Occipital lobe (tissue), 2 donors: ENCODE data around the gene MLPH. TPM values are rescaled to one million over a fixed set of nuclear protein-coding genes. Genes with fewer than 3 reads are reported as not detected.
A peak's percentile ranks its signal among the peaks of the same experiment; 100 is the strongest.

Experiments used
- DNase-seq: peaks from one replicate; lab custom pipeline; 2025; lab: John Stamatoyannopoulos, UW
- total RNA-seq: library from RNA; depleted of rRNA; stranded (reverse); fragments of >200 nt; gene quantifications from one replicate; pipeline ENCODE4 v1.2.3, GENCODE V29; 2014

The MLPH gene
- total RNA-seq, 1 donor from 2014 or later: 0.94 TPM

DNA sequence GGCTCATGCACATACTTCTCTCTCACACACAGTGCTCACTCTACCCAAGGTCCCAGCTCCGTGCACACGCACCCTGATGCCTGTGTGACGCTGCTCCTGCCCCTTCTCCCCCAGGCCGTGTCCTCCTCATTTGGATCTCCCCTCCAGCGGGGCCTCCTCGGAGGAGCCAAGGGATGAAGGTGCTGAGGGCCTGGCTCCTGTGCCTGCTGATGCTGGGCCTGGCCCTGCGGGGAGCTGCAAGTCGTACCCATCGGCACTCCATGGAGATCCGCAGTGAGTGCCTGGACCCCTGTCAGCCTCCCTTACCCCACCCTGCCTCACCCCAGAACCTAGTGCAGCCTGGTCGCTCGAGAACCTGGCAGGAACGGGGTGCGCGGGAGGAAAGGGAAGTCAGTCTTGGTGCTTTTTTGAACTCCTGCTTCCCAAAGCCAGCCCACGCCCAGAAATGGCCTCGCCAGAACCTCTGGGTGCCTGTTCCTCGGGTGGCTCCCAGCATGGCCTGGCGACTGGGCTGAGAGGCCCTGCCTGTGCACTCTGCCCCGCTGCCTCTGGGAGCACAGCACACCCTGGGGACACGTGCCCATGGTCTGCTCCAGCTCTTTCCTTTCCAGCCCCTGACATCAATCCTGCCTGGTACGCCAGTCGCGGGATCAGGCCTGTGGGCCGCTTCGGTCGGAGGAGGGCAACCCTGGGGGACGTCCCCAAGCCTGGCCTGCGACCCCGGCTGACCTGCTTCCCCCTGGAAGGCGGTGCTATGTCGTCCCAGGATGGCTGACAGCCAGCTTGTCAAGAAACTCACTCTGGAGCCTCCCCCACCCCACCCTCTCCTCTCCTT lies 79.6 kb downstream of the MLPH start, which contains the start of gene PRLH:
PRLH (plus strand) TSS at position 174 of the 835 bp plus-strand sequence; CDS start at position 174, 0 bp downstream.
- no peak for DNase-seq

DNA sequence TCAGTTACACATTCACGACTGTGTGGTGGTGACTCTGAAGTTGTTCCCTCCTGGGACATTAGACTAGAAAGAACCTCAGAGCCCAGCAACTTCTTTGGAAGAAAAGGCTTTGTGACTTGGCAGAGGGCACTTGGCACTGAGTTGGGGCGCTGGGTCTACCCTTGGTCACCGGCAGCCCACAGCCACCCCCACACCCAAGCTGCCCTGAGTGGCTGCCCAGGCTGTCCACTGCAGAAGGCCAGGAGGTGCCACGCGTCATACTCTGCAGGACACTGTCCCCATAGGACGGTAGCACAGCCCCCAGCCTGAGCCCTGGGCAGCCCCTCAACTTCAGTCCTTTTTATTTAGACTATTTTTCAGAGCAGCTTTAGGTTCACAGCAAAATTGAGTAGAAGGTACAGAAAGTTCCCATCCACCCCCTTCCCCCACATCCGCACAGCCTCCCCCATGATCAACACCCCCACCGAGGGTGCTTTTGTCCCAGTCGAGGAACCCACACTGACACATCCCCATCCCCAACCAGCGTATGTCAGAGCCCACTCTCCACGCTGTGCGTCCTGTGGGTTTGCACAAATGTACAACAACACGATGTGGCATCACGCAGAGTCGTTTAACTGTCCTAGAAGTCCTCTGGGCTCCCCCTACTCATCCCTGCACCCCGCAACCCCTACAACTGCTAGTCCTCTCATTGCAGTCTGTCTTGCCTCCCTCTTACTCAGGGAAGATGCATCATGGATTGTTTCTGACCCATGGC lies 80.4 kb downstream of the MLPH start:
- DNase-seq: no peak

DNA sequence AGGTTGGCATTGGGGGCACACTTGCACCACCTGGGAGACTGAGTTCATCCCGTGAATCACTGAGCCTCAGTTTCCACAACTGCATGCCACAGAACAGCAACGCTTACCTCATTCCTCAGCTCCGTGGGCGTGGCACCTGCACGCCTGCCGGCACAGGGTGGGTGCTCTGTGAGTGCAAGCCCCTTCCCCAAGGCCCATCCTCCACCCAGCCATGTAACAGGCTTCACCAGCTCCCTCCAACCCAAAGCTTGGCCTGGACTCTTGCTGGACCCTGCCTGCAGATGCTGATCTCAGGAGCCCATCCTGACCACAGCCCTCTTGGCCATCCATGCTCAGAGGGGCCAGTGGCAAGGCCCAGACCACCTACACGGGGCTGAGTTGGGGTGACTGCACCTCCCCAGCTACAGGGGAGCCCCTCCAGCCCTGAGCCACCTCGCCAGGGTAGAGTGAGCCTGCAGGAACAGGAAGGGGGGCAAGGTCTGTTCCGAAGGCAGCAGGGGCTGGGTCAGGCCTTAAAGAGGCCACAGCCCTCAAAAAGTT lies 81.1 kb downstream of the MLPH start:
- no peak for DNase-seq

DNA sequence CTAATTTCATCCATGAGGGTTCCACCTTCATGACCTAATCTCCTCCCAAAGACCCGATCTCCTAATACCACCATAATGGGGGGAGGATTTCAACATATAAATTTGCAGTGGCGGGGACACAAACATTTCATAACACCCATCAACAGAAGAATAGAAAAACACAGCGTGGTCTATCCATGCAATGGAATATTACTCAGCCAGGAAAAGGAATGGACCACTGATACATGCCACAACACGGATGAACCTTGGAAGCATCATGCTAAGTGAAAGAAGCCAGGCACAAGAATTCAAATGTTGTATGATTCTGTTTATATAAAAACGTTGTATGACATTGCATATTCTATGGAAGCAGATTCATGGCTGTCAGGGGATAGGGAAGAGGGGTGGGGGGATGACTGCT lies 82.0 kb downstream of the MLPH start:
- no peak for DNase-seq

DNA sequence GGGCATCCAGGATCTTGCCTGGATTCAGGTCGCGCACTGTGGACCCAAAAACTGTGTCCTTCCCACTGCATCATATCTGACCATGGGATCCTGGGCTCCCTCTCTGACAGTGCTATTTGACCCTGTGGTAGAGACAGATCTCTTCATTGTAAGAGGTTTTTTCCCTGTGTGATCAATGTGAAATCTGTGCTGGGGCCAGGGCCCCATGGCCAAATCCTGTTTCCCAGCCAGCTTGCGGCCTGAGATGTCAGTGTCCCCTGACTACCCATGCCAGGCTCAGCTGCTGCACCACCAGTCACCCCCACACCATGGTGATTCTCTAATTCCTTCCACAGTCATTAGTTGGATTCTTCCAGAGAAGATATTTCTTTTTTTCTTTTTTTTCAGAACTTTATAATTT lies 82.8 kb downstream of the MLPH start:
- DNase-seq: no peak

DNA sequence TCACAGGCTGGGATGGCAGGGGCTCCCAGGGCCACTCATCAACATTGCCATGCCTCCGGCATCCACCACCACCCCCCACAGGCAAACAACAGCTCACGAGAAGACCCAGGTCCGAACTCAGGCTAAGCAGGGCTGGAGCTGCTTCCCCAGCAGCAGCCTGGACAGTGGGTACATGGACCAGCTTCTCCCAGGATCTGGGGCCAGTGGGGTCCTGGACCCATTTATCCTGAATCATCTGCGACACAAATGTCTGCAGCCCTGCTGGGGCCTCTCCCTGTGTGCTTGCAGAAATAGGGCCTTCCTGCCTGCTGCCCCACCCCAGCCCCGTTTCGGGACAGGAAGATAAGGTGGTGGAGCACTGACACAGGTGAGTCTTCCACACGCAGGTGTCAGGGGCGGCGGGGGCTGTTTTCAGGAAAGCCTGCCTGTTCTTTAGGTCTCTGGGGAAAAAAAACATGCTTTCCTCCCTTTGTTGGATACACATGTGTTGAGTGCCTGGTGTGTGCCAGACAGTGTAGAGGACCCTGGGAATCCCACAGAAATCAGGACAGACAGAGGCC lies 83.8 kb downstream of the MLPH start:
- DNase-seq: no peak

DNA sequence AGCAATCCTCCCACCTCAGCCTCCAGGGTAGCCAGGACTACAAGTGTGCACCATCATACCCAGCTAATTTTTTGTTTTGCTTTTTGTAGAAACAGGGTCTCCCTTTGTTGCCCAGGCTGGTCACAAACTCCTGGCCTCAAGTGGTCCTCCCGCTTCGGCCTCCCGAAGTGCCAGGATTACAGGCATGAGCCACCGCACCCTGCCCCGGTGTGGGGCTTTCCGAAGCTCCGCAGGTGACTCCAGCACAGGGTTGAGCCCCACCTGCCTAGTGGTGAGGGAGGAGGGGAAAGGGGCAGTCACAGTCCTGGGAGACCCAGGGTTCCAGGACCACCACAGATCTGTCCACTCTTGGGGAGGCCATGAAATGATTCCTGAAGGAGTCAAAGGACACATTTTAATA lies 84.5 kb downstream of the MLPH start:
- no peak for DNase-seq

DNA sequence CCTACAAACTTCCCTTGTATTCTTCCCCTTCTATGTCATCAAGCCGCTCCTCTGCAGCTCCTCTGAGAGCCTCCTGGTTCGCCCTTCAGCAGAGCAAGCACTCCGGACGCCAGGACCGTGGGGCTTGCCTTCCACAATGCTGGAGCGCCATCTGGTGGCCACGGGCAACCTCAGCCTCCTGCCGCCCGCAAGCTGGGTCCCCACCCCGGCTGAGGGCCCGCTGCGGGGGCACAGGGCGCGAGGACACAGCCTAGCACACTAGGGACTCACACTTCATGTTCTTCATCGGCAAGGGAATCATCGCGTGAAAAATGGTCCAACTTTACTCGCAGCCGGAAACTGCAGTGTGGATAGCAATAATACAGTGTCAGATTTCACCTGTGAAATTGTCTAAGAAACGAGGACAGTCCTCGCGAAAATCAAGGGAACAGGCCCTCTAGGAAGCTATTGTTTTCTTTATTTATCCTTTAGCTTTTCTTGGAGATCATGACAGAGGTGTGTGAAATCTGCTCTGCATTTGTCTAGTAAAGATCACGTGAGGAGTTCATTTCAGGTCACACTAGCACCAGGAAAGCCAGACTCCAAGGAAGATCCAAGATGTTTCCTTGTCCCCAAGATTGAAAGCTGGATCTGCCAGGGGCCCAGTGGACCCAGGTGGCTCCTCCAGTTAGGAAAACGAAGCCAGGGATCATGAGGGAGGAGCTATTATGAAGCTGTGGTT lies 85.1 kb downstream of the MLPH start:
- DNase-seq: peak; percentile 72

DNA sequence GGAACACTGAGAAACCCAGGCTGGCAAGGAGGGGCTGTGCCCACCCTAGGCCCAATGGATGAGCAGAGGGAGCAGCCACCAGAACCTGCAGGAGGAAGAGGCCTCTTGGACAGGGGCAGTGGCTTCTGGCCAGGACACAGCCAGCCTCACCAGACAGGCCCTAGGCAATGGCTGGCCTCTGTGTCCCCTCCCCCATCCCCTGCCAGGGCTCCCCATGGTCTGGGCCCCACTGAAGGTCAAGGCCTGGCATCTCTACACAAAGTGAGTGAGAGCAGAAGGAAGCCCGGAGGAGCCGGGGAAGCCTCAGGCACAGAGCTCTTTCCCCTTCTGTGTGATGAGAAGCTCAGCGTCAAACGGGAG lies 85.7 kb downstream of the MLPH start:
- no peak for DNase-seq

DNA sequence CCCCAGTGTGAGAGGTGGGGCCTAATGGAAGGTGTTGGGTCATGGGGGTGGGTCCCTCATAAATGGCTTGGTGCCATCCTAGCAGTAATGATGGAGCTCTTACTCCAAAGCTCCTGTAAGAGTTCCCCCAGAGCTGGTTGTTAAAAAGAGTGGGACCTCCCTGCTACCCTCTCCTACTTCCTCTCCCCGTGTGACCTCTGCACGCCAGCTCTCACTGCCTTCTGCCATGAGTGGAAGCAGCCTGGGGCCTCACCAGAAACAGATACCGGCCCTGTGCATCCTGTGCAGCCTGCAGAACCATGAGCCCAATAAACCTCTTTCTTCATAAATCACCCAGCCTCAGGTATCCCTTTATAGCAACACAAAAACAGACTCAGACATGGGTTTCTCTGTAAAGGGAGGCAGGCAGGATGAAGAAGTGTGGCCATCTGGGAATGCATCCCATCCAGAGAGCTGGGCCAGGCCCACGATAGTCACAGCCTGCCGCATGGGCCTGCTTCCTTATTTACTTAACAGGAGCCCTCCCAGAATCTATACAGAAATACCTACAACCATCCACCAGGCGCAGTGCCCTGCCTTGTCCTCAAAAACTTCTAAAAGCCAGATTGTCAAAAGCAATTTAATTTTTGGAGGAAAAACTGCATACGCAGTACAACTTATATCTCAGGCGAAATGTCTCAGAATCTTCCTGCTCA lies 86.8 kb downstream of the MLPH start:
- no peak for DNase-seq

DNA sequence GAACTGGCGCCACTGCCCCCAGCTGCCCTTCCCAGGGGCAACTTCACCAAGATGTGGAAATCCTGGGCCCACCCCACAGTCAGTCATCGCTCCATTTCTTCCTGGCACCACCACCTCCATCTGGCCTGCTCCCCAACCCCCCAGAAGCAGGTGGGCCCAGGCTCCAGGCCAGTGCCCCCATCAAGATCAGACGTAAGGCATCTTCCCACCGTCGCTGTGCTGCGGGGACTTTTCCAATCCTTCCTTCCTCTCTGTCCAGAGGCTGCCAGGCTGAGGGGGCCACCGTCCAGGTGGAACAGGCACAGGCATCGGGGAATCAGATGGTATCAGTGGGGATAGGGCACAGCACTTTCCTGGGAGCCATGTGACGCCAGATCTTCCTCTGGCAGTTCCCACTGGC lies 87.4 kb downstream of the MLPH start:
- DNase-seq: no peak

DNA sequence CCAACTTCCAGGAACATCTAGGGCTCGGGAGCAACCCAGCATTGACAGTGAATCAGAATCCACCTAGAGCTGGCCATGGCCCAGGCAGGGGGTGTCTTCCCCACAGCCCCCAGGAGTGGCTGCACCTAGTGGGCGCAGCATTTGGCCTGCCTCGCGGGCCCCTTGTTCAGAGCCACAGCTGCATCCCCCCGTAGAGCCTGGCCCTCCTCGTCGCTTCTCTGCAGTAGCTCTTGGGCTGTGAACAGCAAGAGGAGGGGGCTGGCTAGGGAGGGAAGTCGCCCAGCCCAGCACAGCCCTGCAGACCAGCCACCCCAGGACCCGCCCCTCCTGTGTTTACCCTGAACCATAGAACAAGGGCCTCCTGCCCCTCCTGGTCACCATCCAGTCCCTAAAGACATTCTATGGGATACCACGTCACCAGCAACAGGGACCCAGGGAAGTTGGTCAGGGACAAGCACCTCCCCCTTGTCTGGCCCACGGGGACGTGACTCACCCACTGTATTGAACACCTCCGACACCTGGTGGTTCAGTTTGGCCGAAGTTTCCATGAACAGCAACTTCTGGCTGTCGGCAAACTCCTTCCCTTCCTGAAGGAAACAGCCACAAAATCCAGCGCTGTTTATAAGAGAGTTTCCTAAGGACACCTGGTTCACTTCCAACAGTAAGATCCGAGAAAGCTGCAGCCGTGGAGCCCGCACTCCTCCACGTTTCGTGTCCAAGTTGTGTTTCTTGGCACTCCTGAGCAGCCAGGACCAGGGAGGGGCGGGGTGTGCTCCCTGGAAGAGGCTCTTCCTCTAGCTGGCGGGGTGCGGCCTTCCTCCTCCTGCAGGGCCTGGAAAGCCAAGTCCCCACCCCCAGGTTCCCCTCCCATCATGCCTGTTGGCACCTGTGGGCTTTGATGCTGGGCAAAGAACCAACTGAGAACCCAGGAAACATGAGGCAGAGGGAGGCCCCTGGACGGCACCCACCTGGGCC lies 88.1 kb downstream of the MLPH start:
- no peak for DNase-seq

DNA sequence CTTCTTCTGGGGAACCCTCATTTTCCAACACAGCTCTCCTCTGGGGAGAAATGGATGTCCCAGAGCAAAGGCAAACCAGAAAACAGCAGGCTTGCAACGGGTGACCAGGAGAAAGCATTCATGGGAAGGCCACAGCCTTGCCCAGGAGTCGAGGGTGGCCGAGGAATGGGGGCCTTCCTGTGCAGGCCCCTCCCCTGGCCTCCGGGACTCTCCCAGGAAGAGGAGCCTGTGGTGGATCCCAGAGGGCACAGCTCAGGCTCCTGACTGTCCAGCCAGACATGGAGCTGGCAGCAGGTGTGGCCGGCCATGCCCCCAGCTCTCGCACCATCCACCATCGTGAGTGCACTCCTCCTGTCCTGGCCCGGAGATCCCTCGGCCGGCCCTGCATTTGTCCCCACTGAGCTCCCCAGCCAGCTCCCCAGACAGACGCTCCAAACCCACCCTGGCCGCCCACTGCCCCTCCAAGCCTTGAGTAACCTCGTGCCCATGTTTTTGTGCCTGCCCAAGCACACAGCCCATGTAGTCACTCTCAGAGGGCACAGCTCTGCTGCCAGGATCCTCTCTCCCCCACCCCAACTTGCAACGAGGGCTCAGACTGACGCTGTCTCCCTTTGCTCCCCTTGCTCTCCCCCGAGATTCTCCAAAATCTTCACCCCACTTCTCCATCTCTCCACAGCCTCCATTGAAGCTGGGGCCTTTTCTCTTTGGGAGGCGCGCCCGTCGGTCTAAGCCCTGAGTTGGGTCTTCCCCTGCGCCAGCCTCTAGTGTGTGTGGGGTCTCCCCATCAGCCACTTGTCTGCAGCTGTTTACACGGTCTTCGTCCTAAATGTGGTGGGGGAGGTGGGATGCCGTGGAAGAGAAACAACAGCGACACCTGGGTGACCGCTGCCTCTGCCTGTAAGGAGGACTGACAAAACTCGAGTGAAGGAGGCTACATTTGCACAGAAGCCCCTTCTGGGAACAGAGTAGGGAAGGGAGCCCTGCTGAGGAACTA lies 89.1 kb downstream of the MLPH start:
- no peak for DNase-seq

DNA sequence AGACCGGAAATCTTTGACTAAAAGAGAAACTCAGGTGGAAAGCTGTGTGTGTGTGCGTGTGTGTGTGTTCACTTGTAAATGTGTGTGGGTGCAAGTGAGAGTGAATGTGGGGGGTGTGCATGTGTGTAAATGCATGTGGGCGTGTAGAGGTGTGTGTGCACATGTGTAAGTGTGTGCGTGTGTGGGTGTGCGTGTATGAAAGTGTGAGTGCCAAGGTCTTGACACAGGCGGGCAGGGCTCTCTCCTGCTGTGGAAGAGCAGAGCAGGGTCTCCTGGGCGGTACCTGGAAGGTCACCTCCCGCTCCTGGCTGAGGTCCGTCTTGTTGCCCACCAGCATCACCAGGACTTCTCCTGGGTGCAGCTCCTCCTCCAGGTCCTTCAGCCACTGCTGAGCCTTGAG lies 89.9 kb downstream of the MLPH start:
- DNase-seq: no peak

DNA sequence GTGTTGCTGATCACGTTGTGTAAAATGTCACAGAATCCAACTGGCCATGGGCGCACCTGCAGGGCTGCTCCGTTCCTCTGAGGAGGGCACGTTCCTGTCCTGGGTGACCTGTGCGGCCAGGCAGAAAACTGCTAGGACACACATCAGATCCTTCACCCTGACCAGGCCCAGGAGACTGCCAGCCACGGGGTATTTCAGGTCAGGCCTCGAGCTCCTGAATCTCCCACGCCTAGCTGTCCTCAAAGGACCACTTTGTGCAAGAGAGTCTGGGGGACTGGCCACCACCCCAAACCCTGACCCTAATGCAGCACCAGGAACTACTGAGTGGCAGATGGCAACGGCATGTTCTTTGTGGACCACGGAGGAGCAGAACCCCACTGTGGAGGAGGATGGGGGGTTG lies 90.4 kb downstream of the MLPH start:
- DNase-seq: no peak

DNA sequence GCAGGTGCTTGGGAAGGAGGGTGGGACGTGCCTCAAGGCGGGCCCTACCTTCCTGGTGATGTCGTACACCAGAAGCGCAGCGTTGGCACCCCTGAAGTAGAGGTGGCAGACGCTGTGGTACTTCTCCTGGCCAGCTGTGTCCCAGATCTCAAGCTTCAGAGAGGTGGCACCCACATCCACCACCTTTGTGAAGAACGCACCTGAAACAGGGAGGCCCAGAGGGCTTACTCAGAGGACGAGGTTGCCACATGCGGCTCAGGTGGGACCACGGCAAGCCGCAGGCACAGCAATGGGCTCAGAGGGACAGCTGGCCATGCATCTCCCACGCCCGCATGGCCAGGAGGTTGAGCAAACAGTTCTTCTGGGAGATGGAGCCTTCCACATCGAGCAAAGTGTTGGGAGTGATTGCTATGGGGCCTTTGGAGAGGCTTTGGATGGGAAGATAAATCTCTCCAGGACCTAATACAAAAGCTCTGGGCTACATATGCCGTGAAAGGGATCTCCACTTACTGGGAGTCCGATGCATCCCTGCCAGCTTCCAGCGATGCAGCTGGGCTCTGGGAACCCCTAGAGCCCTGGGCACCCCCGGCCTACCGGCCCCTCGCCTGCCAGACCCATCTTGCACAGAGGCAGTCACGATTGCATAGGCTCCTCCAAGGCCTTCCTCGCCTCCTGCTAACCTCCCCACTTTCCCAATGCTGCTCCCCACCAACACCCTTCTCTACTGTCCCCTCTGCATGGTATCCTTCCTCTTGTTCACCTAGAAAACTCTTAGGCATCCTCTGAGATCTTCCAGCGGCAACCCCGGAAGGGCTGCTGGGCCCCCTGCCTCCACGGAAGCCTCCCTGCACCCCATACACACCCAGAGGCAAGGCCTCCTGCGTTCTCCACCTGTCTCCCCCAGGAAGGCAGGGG lies 91.2 kb downstream of the MLPH start:
- no peak for DNase-seq

DNA sequence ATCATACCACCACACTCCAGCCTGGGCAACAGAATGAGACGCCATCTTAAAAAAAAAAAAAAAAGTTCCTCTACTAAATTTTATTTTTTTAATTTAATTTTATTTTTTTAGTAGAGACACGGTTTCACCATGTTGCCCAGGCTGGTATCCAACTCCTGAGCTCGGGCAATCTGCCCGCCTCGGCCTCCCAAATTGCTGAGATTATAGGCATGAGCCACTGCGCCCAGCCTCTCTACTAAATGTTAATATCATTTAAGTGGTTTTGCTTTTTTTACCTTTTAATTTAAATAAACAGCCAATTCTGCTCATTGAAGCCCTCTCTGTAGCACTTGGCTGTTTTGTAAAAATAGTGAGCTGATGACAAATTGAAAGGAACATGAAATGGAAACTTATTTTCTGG lies 94.3 kb downstream of the MLPH start:
- DNase-seq: no peak
